Middle frontal gyrus (tissue), 1 donor: ENCODE data around the gene SERPINA6.
"Not testable (repeated sequence)": the region's sequence is repeated elsewhere in the genome, so short reads cannot be mapped to it uniquely, and the experiment has no call there.

Experiments used
- DNase-seq: peaks from one replicate; pipeline ENCODE4 v3.0.0-alpha.2; 2015; ENCODE audit warnings: low spot score; ENCODE audit errors: extremely low spot score

SERPINA6 gene

GRCh38 chr14:94322648-94323570, at the start of gene SERPINA6:
SERPINA6 (minus strand) TSS chr14:94323336; CDS start chr14:94314648, 8,688 bp downstream.
- no peak for DNase-seq

DNA sequence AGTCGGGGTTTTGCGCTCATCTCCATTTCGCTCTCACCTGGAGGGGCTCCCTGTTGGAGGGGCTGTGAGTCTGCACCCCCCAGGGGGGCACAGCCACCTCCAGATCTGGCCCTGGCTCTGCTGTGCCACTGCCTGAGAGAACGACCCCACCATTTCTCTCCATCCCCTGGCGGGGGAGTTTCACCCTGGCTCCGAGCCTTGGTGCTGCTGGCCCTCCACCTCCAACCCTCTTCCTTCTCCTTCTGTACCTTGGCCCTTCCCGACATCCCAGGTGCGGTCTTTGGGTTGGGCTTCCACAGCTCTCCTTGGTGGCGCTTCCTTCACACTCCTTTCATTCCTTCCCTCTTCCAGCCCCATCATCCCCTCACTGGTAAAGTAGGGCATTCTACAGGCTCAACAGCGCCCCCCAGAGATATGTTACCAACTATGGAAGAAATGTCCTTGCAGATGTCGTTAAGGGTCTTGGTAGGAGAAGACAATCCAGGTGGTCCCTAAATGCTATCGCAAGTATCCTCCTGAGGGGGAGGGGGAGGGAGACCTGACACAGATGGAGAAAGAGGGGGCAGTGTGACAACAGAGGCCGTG, 49.0 kb upstream of the SERPINA6 start:
- no peak for DNase-seq

DNA sequence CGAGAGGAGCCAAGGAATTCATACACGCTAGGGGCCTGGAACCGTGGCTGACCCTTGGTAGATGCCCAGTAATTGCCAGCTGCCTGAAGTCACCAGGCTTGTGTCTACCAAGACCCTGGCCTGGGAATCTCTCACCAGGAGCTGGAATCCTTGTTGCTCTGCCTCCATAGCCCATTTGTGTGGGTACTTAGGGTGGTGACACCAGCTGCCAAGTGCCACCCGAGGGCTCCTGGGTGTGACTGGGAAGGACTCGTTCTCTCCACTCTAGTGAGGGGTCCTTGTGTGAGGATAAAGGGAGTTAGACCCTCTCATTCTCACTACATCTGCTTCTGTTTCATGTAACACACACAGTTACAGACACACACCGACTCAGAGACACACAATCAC, 47.4 kb upstream of the SERPINA6 start:
- DNase-seq, result no peak

- not testable (repeated sequence) for DNase-seq
Measured at GRCh38 chr14:94369766-94370523, 46.8 kb upstream of the SERPINA6 start.

- DNase-seq, result no peak
Measured at GRCh38 chr14:94368956-94369355, 45.8 kb upstream of the SERPINA6 start.

GRCh38 chr14:94368243-94368590, 45.1 kb upstream of the SERPINA6 start:
- DNase-seq, result no peak

DNA sequence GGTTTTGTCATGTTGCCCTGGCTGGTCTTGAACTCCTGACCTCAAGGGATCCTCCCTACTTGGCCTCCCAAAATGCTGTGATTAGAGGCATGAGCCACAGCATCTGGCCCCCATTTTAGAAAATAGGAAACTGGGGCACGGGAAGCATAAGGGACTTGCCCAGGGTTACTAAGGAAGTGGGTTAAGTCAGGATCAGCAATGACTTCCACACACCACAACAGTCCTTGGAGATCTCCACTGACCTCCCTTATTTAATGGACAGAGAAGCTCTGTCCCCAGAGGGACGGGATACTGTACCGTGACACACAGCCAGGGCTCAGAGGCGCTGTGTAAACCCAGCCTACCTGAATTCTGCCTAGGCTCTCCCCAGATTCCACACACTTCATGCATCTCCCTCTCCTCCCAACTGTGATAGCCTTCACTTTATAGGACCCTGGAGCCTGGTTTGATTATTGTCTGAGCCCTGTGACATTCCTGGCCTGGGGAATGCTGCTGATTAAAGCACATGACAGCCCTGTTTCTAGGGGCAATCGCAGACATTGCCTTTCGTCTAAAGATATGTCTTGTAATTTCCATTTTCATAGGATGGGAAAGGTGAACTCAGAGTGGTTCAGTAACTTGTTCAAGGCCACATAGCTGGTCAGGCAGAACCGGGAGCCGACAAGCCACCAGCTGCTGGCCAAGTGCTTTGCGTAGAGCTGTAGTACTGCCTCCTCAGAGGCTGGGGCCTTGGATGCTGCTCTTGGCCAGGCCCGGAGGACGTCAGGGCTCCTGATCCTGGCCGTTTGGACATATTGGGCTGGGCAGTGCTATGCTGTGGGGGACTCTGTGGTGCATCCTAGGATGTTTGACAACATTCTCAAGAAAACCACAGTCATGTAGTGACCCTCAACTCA, 44.5 kb upstream of the SERPINA6 start:
- no peak for DNase-seq

GRCh38 chr14:94366146-94366915, 43.2 kb upstream of the SERPINA6 start, which contains the start of gene SERPINA2:
SERPINA2 (minus strand) TSS chr14:94366698.
- DNase-seq, result no peak

- DNase-seq, result no peak
Measured at GRCh38 chr14:94365624-94366023, 42.5 kb upstream of the SERPINA6 start.

DNA sequence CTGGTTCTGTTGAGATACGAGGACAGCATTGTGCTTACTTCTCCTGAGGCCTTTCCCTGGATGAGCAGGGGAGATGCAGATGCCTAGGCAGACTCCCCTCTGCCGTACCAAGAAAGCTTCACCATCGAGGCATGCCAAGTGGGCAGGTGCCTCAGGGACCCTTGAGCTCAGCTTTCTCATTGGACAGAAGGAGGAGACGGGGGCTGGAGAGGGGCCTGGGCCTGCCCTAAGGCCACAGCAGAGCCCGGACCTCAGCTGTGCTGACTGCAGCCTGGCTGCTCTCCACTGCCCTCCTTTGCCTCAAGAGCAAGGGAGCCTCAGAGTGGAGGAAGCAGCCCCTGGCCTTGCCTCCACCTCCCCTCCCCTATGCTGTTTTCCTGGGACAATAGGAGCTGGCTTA, 41.8 kb upstream of the SERPINA6 start:
- no peak for DNase-seq

- DNase-seq, result no peak
Measured at GRCh38 chr14:94364037-94364436, 40.9 kb upstream of the SERPINA6 start.

- DNase-seq, result no peak
Measured at GRCh38 chr14:94363151-94363624, 40.1 kb upstream of the SERPINA6 start.

DNA sequence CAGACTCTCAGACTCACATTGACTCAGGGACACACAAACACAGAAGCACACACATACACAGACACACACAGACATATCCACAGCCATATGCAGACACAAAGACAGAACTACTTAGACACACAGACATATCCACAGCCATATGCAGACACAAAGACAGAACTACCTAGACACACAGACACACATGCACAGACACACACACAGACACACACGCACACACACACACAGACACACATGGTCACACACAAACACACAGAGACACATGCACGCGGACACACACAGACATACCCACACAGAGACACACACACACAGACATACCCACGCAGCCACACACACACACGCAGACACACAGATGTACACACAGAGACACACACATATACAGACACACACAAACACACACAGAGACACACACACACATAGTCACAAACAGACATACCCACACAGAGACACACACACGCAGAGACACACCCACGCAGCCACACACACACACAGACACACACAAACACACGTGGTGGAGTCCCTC, 39.5 kb upstream of the SERPINA6 start:
- no peak for DNase-seq

GRCh38 chr14:94361682-94362081, 38.5 kb upstream of the SERPINA6 start:
- no peak for DNase-seq

GRCh38 chr14:94360945-94361565, 37.9 kb upstream of the SERPINA6 start:
- DNase-seq, result no peak

DNA sequence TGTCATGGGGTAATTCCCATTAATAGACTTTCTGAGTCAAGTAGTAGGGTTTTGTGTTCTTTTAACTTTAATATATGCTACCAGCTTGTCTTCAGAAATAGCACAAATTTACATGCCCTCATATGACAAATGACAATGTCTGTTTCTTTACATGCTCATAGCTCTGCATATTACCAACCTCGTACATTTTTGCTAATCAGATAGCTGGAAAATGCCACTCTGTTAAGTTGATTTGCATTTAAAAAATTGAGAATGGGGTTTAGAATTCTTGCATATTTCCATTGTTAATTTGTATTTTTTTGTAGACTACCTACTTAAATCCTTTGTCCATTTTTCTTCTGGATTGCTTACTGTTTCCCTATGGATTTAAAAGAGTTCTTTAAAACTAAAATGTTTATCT, 34.0 kb upstream of the SERPINA6 start:
- DNase-seq, result no peak

- no peak for DNase-seq
Measured at GRCh38 chr14:94356379-94357056, 33.4 kb upstream of the SERPINA6 start.

GRCh38 chr14:94355191-94355794, 32.2 kb upstream of the SERPINA6 start:
- DNase-seq, result no peak
